Heart left ventricle (tissue), 16 donors: ENCODE data around the gene WDR93. TPM values are rescaled to one million over a fixed set of nuclear protein-coding genes. Genes with fewer than 3 reads are reported as not detected.

ENCODE experiments used
- ATAC-seq, 4 donors: fragments of 200-7000 bp; cut with Tn5 transposase; one replicate each; pipeline ENCODE4 v1.9.1; 2020 to 2022; ENCODE audit warnings: moderate library complexity in 4 of 4, mild to moderate bottlenecking in 3 of 4, moderate number of reproducible peaks in 1 of 4
- DNase-seq, 5 donors: peaks; one replicate each; pipeline ENCODE4 v3.0.0-alpha.2; 2020
- H3K27ac ChIP-seq, 12 donors: fragments of 200-600 bp; sonication (generic) in 4 of 12; one replicate each; pipeline versions ENCODE4 v1.5.0 to v1.8.0; 2016 to 2022; ENCODE audit warnings: mild to moderate bottlenecking in 2 of 12
- H3K27me3 ChIP-seq, 9 donors: fragments of 200-600 bp; sonication (generic) in 2 of 9; one replicate each; pipeline versions ENCODE4 v1.5.1 to v1.8.0; 2016 to 2022; ENCODE audit warnings: mild to moderate bottlenecking in 3 of 9
- H3K36me3 ChIP-seq, 9 donors: fragments of 200-600 bp; sonication (generic) in 2 of 9; one replicate each; pipeline versions ENCODE4 v1.5.0 to v1.8.0; 2018 to 2022; ENCODE audit warnings: mild to moderate bottlenecking in 2 of 9
- H3K4me1 ChIP-seq, 12 donors: fragments of 200-600 bp; sonication (generic) in 4 of 12; one replicate each; pipeline versions ENCODE4 v1.5.0 to v1.8.0; 2016 to 2022; ENCODE audit warnings: mild to moderate bottlenecking in 3 of 12
- H3K4me3 ChIP-seq, 12 donors: fragments of 200-600 bp; sonication (generic) in 4 of 12; one replicate each; pipeline versions ENCODE4 v1.5.0 to v1.8.0; 2017 to 2022; ENCODE audit warnings: mild to moderate bottlenecking in 9 of 12, moderate library complexity in 4 of 12
- H3K9me3 ChIP-seq, 12 donors: fragments of 200-600 bp; sonication (generic) in 4 of 12; one replicate each; pipeline versions ENCODE4 v1.5.0 to v1.8.0; 2016 to 2022; ENCODE audit warnings: mild to moderate bottlenecking in 1 of 12
- POLR2A ChIP-seq, 2 donors: fragments of 450-650 bp; IDR thresholded peaks; one replicate each; pipeline ENCODE4 v1.6.1; 2017; ENCODE audit warnings: antibody characterized with exemption in 2 of 2, mild to moderate bottlenecking in 2 of 2, moderate library complexity in 2 of 2
- WGBS, 4 donors: extraction: QIAGEN DNeasy Blood & Tissue Kit in 2 of 4; methylation state at CpG; one replicate each; pipeline versions ENCODE4 v1.1.5 to v1.1.7; 2013 to 2018; 5-methylcytosine and 5-hydroxymethylcytosine counted together
- intact Hi-C, 10 donors: fragments of 100-400 bp; cut with DNase I; formaldehyde crosslinking; loops; one replicate each; pipeline versions ENCODE4 v1.11.1 to v1.14.2; 2022
- polyA plus RNA-seq, 2 donors: library from polyadenylated mRNA; stranded (reverse); fragments of 200-250 nt; gene quantifications; one replicate each; pipeline ENCODE4 v1.2.3, GENCODE V29; 2013
- total RNA-seq, 9 donors: library from RNA; depleted of rRNA in 2 of 9; stranded (reverse); fragments of >200 nt in 2 of 9; fragmentation: NEBNext Ultra II Directional in 3 of 9; extraction: Animal tissue kit (Norgen Biotek cat#: 25700) in 3 of 9; gene quantifications; one replicate each; pipeline versions ENCODE4 v1.1.0 to v1.2.4, GENCODE V29; 2016 to 2023
- TF ChIP-seq, protein P1 (sequence below), 12 donors: fragments of 200-600 bp; sonication (generic) in 4 of 12; IDR thresholded peaks; one replicate each; pipeline versions ENCODE4 v1.5.0 to v1.8.0; 2018 to 2022; ENCODE audit warnings: antibody characterized with exemption in 12 of 12, mild to moderate bottlenecking in 5 of 12
- donor health status: ischemic (EF 13 %, LVEDD 7.1; RV severe dilation, severe dysfunction).
- donor health status: healthy with polysubstance abuse.
- donor health status: DM: no; HTN: yes; CAD: no.
- donor health status: DM: no; HTN: no; CAD: no.
- donor health status: ischemic (EF 25% LVEDD 6.9; RV normal size, moderate dysfunction).
- donor health status: ischemic (EF 25% LVEDD 5.7; RV mildly dilated, moderate dysfunction).
- donor health status: healthy.
- donor health status: DM: yes; HTN: yes; CAD: no.
- donor health status: ischemic (EF 35%, LVEDD 5.7; RV mildly dilated, moderate dysfunction).
- donor health status: nonischemic (EF 11% LVEDD 7.7; RV severe dilation, severe dysfunction).
- donor health status: DM: yes; HTN: yes; CAD: no.
- donor health status: PGD.
- donor health status: ischemic (EF 29% LVEDD 5.4; RV normal size, mild dysfunction).
- donor health status: nonischemic (EF 23%, LVEDD 6.1; RV moderate dilation, normal function).

WDR93 gene
- total and polyA plus RNA-seq, 11 donors, result 0.10 to 0.21 TPM; not detected in 9

DNA sequence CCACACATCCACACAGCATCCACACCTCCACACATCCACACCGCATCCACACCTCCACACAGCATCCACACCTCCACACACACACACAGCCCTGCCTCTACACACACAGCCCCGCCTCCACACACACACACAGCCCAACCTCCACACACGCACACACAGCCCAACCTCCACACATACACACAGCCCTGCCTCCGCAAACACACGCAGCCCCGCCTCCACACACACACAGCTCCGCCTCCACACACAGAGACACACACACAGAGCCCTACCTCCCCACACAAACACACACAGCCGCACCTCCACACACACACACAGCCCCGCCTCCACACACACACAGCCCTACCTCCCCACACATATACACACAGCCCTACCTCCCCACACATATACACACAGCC, 55.8 kb downstream of the WDR93 start:
- H3K4me1 ChIP-seq, result peaks cover 0 to 17% (median 11%) of the 10 kb centered on the region in 12 donors
- H3K9me3 ChIP-seq, result no peaks in the 10 kb centered on the region
- H3K36me3 ChIP-seq, result no peaks in the 10 kb centered on the region
- peaks cover 0 to 42% (median 4%) of the 10 kb centered on the region in 9 donors for H3K27me3 ChIP-seq
- TF ChIP-seq, protein P1, sequence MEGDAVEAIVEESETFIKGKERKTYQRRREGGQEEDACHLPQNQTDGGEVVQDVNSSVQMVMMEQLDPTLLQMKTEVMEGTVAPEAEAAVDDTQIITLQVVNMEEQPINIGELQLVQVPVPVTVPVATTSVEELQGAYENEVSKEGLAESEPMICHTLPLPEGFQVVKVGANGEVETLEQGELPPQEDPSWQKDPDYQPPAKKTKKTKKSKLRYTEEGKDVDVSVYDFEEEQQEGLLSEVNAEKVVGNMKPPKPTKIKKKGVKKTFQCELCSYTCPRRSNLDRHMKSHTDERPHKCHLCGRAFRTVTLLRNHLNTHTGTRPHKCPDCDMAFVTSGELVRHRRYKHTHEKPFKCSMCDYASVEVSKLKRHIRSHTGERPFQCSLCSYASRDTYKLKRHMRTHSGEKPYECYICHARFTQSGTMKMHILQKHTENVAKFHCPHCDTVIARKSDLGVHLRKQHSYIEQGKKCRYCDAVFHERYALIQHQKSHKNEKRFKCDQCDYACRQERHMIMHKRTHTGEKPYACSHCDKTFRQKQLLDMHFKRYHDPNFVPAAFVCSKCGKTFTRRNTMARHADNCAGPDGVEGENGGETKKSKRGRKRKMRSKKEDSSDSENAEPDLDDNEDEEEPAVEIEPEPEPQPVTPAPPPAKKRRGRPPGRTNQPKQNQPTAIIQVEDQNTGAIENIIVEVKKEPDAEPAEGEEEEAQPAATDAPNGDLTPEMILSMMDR (IDR thresholded peaks at IDR 0.05), result no peak
- TF ChIP-seq POLR2A (IDR thresholded peaks at IDR 0.05), result no peak
- no peak overlapping the region for H3K4me3 ChIP-seq
- intact Hi-C loops, result loop anchor here in 1 of 10 donors (10.0 kb wide), 1 partner anchor 102 kb away; no protein-coding TSS in a partner anchor
- 79 to 83% (median 81%) methylated on average over 9 of the region's 9 CpGs for WGBS, 4 donors
- ATAC-seq, result no peak
- H3K27ac ChIP-seq, result no peak overlapping the region
- no peak for DNase-seq

DNA sequence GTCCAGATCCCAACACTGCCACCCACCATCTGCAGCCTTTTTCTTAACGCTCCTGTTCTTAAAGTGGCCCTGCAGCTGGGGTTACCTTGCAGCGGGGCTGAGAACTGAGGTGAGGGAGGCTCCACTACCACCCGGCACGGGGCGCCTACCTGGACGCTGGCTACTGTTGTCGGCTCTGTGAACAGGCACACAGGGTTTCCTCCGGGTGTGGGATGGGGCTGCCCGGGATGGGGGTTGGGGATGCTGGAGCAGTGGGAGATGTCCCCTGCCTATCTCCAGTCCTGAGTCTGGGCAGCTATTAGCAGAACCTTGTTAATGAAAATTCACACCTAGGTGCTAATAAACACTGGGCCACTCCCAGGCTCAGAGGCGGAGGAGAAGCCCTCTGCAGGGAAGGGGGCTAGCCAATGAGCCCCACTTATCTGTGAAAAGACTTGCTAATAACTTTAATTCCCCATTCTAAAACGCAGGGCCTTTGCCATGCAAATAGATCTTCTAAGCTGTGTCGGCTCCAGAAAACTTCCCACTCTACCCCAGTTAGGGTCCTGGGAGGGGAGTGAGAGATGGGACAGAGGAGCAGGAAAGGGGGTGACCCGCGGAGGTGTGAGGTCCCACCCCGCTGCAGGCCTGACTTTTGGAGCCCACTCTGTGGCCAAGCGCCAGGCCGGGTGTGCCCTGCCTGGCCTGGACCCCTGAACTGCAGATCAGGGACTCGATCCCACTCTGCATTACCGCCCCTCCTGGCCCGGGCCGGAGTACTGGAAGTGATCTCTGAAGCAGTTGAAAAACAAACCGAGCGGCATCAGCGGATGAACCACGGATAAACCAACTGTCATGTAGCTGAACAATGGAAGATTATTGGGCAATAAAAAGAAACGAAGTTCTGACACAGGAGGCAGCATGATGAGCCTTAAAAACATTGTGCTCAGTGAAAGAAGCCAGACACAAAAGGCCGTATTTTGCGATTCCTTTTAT, 57.4 kb downstream of the WDR93 start:
- TF ChIP-seq, protein P1 (IDR thresholded peaks at IDR 0.05), result no peak
- no peak for TF ChIP-seq POLR2A (IDR thresholded peaks at IDR 0.05)
- intact Hi-C loops, result loop anchor here in 1 of 10 donors (10.0 kb wide), 1 partner anchor 103 kb away; no protein-coding TSS in a partner anchor
- Histone ChIP-seq H3K27ac (peak overlapping the region in 1 of 12 donors; percentile 81), H3K4me3 (no peak overlapping the region), H3K4me1 (peaks cover 0 to 18% (median 12%) of the 10 kb centered on the region in 12 donors), H3K27me3 (peaks cover 0 to 42% (median 4%) of the 10 kb centered on the region in 9 donors), H3K36me3 (no peaks in the 10 kb centered on the region), H3K9me3 (no peaks in the 10 kb centered on the region)
- DNase-seq (no peak), ATAC-seq (no peak)
- WGBS, 4 donors, result 51 to 64% (median 54%) methylated on average over 24 to 28 of the region's 28 CpGs

DNA sequence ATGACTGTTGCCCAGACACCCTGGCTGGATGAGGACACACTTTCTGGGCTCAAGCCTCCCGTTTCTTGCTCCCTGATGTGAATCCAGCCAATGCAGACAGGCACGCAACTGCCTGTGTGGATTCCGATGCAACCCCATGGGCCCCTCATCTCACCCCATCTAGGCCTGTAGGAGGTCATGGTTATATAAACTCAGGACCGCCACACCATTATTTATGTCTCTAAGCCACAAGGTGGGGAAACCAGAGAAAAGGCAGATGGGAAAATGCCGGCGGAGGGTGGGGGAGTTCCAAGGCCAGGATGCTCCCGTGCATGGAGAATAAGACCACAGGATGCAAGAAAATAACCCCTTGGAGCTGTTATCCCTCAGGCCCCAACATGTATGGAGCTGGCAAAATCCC, 58.4 kb downstream of the WDR93 start:
- intact Hi-C loops, result loop anchor here in 1 of 10 donors (10.0 kb wide), 1 partner anchor 104 kb away; no protein-coding TSS in a partner anchor
- peak overlapping the region in 1 of 12 donors; percentile 81 for H3K27ac ChIP-seq
- H3K9me3 ChIP-seq, result no peaks in the 10 kb centered on the region
- TF ChIP-seq POLR2A (IDR thresholded peaks at IDR 0.05), result no peak
- TF ChIP-seq, protein P1 (IDR thresholded peaks at IDR 0.05), result no peak
- ATAC-seq, result no peak
- no peaks in the 10 kb centered on the region for H3K36me3 ChIP-seq
- no peak overlapping the region for H3K4me3 ChIP-seq
- no peak for DNase-seq
- peaks cover 0 to 18% (median 12%) of the 10 kb centered on the region in 12 donors for H3K4me1 ChIP-seq
- H3K27me3 ChIP-seq, result peaks cover 0 to 40% (median 4%) of the 10 kb centered on the region in 9 donors
- 84 to 90% (median 87%) methylated on average over 7 of the region's 7 CpGs for WGBS, 4 donors

DNA sequence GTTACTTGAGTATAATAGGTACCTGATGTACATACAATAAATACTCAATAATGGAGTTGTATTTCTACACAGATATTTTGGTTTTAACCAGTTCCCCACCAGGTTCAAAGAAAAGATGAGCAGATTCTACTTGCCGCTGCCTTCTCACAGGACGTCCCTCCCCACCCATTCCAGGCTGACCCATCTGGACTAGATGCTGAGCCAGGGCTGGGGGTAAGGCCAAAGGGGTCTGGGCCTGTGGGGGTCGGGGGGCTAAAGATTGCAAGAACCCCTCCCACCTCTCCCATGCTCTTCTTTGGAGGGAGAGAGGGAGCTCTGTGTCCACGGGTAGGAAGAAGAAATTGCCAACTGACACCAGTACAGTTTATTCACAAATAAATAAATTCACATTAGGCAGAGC, 58.9 kb downstream of the WDR93 start:
- H3K4me3 ChIP-seq, result peak overlapping the region in 3 of 12 donors; percentile 62 to 72 (median 72)
- H3K27ac ChIP-seq, result peak overlapping the region in 1 of 12 donors; percentile 81
- no peak for TF ChIP-seq POLR2A (IDR thresholded peaks at IDR 0.05)
- TF ChIP-seq, protein P1 (IDR thresholded peaks at IDR 0.05), result no peak
- H3K4me1 ChIP-seq, result peaks cover 0 to 18% (median 12%) of the 10 kb centered on the region in 12 donors
- no peak for ATAC-seq
- WGBS, 4 donors, result 72 to 87% (median 73%) methylated on average over 3 to 4 of the region's 4 CpGs
- DNase-seq, result no peak
- no peaks in the 10 kb centered on the region for H3K9me3 ChIP-seq
- intact Hi-C loops, result loop anchor here in 1 of 10 donors (10.0 kb wide), 1 partner anchor 105 kb away; no protein-coding TSS in a partner anchor
- peaks cover 0 to 35% (median 4%) of the 10 kb centered on the region in 9 donors for H3K27me3 ChIP-seq
- H3K36me3 ChIP-seq, result no peaks in the 10 kb centered on the region
